ENCODE data around the gene TLE4. TPM values are rescaled to one million over a fixed set of nuclear protein-coding genes. Genes with fewer than 3 reads are reported as not detected.

Gene TLE4
- total RNA-seq, 8 experiments from 2014 or later = 30.1 to 93.9 (median 56.2) TPM

DNA sequence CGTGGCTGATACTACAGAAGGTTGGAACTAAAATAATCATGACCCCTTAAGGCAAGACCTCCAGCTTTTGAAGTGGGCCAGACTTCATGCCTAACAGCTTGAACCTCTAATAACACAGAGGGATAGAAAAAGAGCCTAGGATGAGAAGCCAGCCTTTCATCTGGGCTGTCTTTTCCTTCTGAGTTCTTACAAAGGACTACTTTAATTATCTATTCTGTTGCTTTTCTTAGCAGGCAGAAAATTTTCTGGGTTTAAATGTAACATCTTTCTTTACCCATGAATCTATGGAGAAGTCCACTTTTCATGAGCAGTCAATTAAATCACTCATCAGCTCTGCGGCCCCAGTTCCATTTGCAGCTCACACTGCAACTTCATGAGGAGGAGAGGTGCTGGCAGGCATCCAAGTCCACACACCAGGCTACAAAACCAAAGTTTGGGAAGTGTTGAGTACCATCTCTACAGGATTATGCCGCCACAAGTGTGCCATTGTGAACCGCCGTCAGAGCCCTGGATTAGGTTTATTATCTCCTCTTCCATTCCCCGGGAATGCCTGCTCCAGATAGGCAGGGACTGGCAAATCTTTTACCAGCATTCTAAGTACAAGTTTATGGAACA lies 192.0 kb downstream of the TLE4 start:
- peaks cover 6% of the 10 kb centered on the region in 2 donors for H3K4me1 ChIP-seq (replicated peaks in 1 of 2)
- ATAC-seq (replicated peaks in 6 of 8) = no peak
- H3K27ac ChIP-seq = no peak overlapping the region
- no peak overlapping the region for H3K4me3 ChIP-seq
- in situ Hi-C loops (cut with MboI; ENCODE audit: low pct_unique_long_range_greater_than_20kb in 2 of 9, low sequenced_read_pairs in 9 of 9, unreplicated experiment in 9 of 9) = loop anchor here in 1 of 9 experiments (25.0 kb wide), 1 partner anchor 99 kb away; no protein-coding TSS in a partner anchor
- 80 to 100% (median 93%) methylated on average over 1 to 5 of the region's 6 CpGs; no CpG with 5 or more reads in 3 of the 10 experiments for WGBS, 10 experiments

- peaks cover 6% of the 10 kb centered on the region in 2 donors for H3K4me1 ChIP-seq (replicated peaks in 1 of 2)
- no peak overlapping the region for H3K27ac ChIP-seq
- H3K4me3 ChIP-seq = no peak overlapping the region
- in situ Hi-C loops (cut with MboI; ENCODE audit: low pct_unique_long_range_greater_than_20kb in 2 of 9, low sequenced_read_pairs in 9 of 9, unreplicated experiment in 9 of 9) = loop anchor here in 1 of 9 experiments (25.0 kb wide), 1 partner anchor 98 kb away; no protein-coding TSS in a partner anchor
- 10 to 100% (median 67%) methylated on average over 1 to 2 of the region's 3 CpGs; no CpG with 5 or more reads in 4 of the 10 experiments for WGBS, 10 experiments
- peak in 4 of 8 experiments; percentile 16 to 84 (median 66) for ATAC-seq (replicated peaks in 6 of 8)
Measured at GRCh38 chr9:79764374-79764773, 192.6 kb downstream of the TLE4 start.

- in situ Hi-C loops (cut with MboI; ENCODE audit: low pct_unique_long_range_greater_than_20kb in 2 of 9, low sequenced_read_pairs in 9 of 9, unreplicated experiment in 9 of 9) = loop anchor here in 1 of 9 experiments (25.0 kb wide), 1 partner anchor 97 kb away; no protein-coding TSS in a partner anchor
- Histone ChIP-seq H3K27ac (no peak overlapping the region), H3K4me1 (replicated peaks in 1 of 2) (peaks cover 6% of the 10 kb centered on the region in 2 donors), H3K4me3 (no peak overlapping the region)
- 60 to 100% (median 82%) methylated on average over 1 to 6 of the region's 6 CpGs; no CpG with 5 or more reads in 2 of the 10 experiments for WGBS, 10 experiments
- no peak for ATAC-seq (replicated peaks in 6 of 8)
Measured at GRCh38 chr9:79765466-79765865, 193.7 kb downstream of the TLE4 start.

DNA sequence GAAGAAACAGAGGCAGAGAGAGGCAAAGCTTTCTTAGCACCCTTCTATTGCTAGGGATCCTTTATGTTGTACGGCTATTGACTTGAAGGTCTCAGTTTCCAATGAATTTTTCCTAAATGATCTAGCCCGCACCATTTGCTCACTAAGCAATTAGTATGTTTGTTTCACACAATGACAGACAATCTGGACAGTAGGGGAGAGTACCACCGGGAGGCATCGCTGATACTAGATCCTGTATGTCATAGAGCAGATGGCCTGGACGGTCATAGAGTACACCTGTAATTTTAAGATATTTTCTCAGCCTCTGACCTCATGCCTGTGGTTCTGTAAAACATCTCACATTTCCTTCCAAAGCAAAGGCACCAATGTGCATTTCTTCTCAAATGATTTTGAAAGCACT lies 194.3 kb downstream of the TLE4 start:
- in situ Hi-C loops (cut with MboI; ENCODE audit: low pct_unique_long_range_greater_than_20kb in 2 of 9, low sequenced_read_pairs in 9 of 9, unreplicated experiment in 9 of 9) = loop anchor here in 1 of 9 experiments (25.0 kb wide), 1 partner anchor 96 kb away; no protein-coding TSS in a partner anchor
- no peak overlapping the region for H3K27ac ChIP-seq
- 57 to 100% (median 95%) methylated on average over 1 to 5 of the region's 5 CpGs; no CpG with 5 or more reads in 1 of the 10 experiments for WGBS, 10 experiments
- H3K4me3 ChIP-seq = no peak overlapping the region
- ATAC-seq (replicated peaks in 6 of 8) = no peak
- peaks cover 6% of the 10 kb centered on the region in 2 donors for H3K4me1 ChIP-seq (replicated peaks in 1 of 2)

DNA sequence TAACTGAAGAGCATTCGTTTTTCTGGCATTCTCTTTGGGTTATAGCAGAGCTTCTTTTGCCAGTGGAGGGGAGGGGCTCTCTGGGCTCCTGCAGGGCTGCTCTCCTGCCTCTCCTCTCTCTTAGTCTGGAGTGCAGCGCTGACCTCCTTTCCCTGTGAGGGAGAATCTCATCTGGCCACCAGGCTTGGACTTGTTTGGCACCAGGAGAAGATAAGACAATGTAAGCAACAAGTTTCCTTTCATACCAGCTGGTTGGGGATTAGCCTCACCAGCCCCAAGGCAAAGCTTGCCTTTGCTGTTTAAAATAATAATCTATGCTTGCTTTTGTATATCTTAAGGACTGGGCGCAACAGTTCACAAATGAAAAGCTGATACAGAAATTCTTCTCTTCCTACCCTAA lies 196.4 kb downstream of the TLE4 start:
- ATAC-seq (replicated peaks in 6 of 8) = peak in 6 of 8 experiments; percentile 45 to 96 (median 70)
- peaks cover 6% of the 10 kb centered on the region in 2 donors for H3K4me1 ChIP-seq (replicated peaks in 1 of 2)
- no peak overlapping the region for H3K27ac ChIP-seq
- no peak overlapping the region for H3K4me3 ChIP-seq
- WGBS, 10 experiments = 0 to 81% (median 18%) methylated on average over 1 to 3 of the region's 3 CpGs; no CpG with 5 or more reads in 2 of the 10 experiments
- in situ Hi-C loops (cut with MboI; ENCODE audit: low pct_unique_long_range_greater_than_20kb in 2 of 9, low sequenced_read_pairs in 9 of 9, unreplicated experiment in 9 of 9) = loop anchor here in 1 of 9 experiments (25.0 kb wide), 1 partner anchor 94 kb away; no protein-coding TSS in a partner anchor

DNA sequence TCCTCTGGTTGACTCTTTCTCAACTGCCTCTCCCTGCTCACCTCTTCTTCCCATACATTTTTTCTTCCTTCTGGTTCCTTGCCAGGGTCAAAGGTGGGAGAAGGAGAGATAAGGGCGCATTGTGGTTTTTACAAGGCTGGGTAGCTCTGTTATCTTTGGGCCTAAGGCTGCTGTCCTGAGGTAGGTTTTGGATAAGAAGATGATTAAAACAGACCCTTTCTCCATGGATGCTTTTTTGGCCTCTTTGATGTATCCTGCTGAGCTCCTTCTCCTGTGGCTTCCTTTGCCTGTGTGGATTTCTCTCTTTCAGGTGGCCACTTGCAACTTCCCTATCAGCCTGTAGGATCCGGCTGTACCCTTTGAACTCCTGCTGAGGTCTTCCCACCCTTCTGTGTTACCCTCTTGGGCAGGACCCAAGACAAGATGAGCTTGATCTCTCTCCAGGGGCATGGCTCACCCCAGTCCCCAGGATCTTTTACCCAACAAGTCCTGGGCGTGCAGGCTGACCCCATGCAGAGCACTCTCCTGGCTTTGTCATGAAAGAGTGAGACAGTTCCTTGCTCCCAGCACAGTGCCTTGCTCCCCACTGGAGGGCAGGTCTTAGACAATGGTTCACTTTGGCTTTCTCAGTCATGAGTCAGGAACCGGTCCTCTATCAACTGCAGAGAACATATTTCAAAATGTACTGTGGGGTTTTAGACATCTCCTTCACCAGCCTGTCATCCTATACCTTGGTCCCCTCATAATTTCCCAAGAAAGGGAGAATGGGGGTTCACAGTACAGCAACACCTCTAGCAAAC lies 197.9 kb downstream of the TLE4 start:
- in situ Hi-C loops (cut with MboI; ENCODE audit: low pct_unique_long_range_greater_than_20kb in 2 of 9, low sequenced_read_pairs in 9 of 9, unreplicated experiment in 9 of 9) = loop anchor here in 1 of 9 experiments (25.0 kb wide), 1 partner anchor 93 kb away; no protein-coding TSS in a partner anchor
- no peak for ATAC-seq (replicated peaks in 6 of 8)

DNA sequence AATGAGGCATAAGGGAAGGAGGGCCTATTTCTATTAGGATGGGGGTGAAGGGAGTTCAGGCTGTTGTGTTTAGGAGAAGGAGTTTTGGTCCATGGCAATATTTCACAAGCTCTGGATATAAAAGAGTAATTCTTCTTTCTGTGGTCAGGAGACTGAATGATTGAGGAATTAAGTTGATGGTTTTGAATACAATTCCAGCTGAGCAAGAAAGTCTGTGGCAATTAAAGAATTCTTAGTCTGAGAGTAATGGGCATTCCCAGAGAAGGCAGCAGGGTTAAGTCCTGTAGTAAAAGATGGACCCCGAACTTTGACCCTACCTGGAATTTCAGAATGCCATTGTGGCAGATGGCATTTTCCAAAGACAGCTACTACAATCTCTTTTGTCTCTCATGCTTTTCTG lies 202.6 kb downstream of the TLE4 start:
- 43 to 100% (median 94%) methylated on average over 1 of the region's 1 CpG; no CpG with 5 or more reads in 4 of the 10 experiments for WGBS, 10 experiments
- ATAC-seq (replicated peaks in 6 of 8) = no peak
- no peak overlapping the region for H3K4me3 ChIP-seq
- no peak overlapping the region for H3K27ac ChIP-seq
- in situ Hi-C loops (cut with MboI; ENCODE audit: low pct_unique_long_range_greater_than_20kb in 2 of 9, low sequenced_read_pairs in 9 of 9, unreplicated experiment in 9 of 9) = loop anchor here in 1 of 9 experiments (25.0 kb wide), 1 partner anchor 88 kb away; no protein-coding TSS in a partner anchor
- H3K4me1 ChIP-seq (replicated peaks in 1 of 2) = no peaks in the 10 kb centered on the region

More for the DNA sequence above, 197.9 kb downstream of the TLE4 start:
- no peak overlapping the region for H3K27ac ChIP-seq
- 37 to 100% (median 83%) methylated on average over 1 to 4 of the region's 4 CpGs; no CpG with 5 or more reads in 3 of the 10 experiments for WGBS, 10 experiments
- H3K4me3 ChIP-seq = no peak overlapping the region
- peaks cover 6% of the 10 kb centered on the region in 2 donors for H3K4me1 ChIP-seq (replicated peaks in 1 of 2)
